Measurements from ENCODE around the gene SLC15A1. TPM values are rescaled to one million over a fixed set of nuclear protein-coding genes. Genes with fewer than 3 reads are reported as not detected.

Gene SLC15A1
- total RNA-seq, 5 donors from 2014 or later (not counting 1 experiment from before 2014, with no cell fraction given), result 0.10 to 0.18 TPM; not detected in 3

DNA sequence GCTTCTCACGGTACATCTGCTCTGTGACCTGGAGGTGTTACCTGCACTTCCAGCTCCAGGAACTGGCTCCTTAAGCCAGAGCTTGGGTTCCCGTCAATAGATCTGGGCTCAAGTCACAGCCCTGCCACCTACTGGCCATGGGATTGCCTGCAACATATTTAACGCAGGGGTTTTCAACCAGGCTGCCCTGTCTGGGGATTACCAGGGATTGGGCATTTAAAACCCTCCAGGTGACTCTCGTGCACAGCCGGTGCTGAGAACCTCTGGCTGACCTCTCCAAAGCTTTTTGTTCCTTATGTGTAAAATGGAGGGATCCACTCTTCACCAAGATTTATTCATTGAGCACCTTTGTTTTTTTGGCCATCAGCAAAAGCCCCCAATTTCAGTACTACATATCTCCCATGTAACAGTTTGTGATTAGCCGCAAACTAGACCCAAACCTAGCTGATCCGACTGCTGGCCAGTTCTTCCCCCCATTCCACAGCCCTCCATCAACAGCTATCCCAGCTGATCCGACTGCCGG is 98.9 kb downstream of the SLC15A1 start:
- 43% methylated on average over 6 of the region's 9 CpGs for WGBS (ENCODE audit: insufficient coverage)
- peak; percentile 83 to 91 (median 88) for ATAC-seq (replicated peaks in 1 of 4)
- peak; percentile 35 to 82 (median 62) for DNase-seq
- Mint-ChIP-seq H3K9me3 (no peaks in the 10 kb centered on the region), H3K4me1 (peaks cover 3 to 6% (median 3%) of the 10 kb centered on the region in 3 donors), H3K27me3 (peaks cover 4% of the 10 kb centered on the region in 2 donors), H3K4me3 (peak overlapping the region in 2 of 3 donors; percentile 44 to 48), H3K36me3 (no peaks in the 10 kb centered on the region), H3K27ac (no peak overlapping the region)
- ChIA-PET POLR2A (interaction anchor here in 1 of 2 donors (0.5 to 0.7 kb wide), 2 partner anchors 12 to 18 kb away, joined by 3 to 6 read pairs; no protein-coding TSS in a partner anchor), CTCF (interaction anchor here (0.5 to 3.4 kb wide), 25 partner anchors 9 to 485 kb away, joined by 3 to 49 read pairs (median 4); no protein-coding TSS in a partner anchor)
- Histone ChIP-seq H3K4me1 (ENCODE audit: control insufficient read depth in 1 of 2, extremely low read depth in 1 of 2, insufficient read depth in 2 of 2, low read length in 2 of 2) (peaks cover 2 to 7% of the 10 kb centered on the region in 2 experiments), H3K4me3 (ENCODE audit: control insufficient read depth in 1 of 2, extremely low read depth in 1 of 2, low read length in 1 of 2) (no peak overlapping the region), H3K27ac (ENCODE audit: low read length) (no peak overlapping the region), H3K27me3 (replicated peaks in 1 of 2; ENCODE audit: control insufficient read depth in 2 of 2, extremely low read depth in 1 of 2, insufficient read depth in 2 of 2, low read length in 1 of 2) (peaks cover 0 to 11% of the 10 kb centered on the region in 2 experiments), H3K36me3 (ENCODE audit: control insufficient read depth in 2 of 2, extremely low read depth in 1 of 2, insufficient read depth in 1 of 2, low read length in 1 of 2) (no peaks in the 10 kb centered on the region), H3K9me3 (no peaks in the 10 kb centered on the region)

- ChIA-PET POLR2A (no interaction called here), CTCF (interaction anchor here (0.5 to 3.4 kb wide), 24 partner anchors 12 to 259 kb away, joined by 3 to 49 read pairs (median 4); no protein-coding TSS in a partner anchor)
- peaks cover 0 to 11% of the 10 kb centered on the region in 2 experiments for H3K27me3 ChIP-seq (replicated peaks in 1 of 2; ENCODE audit: control insufficient read depth in 2 of 2, extremely low read depth in 1 of 2, insufficient read depth in 2 of 2, low read length in 1 of 2)
- H3K4me1 ChIP-seq (ENCODE audit: control insufficient read depth in 1 of 2, extremely low read depth in 1 of 2, insufficient read depth in 2 of 2, low read length in 2 of 2), result peaks cover 2 to 7% of the 10 kb centered on the region in 2 experiments
- H3K27me3 Mint-ChIP-seq, result peaks cover 4% of the 10 kb centered on the region in 2 donors
- H3K27ac ChIP-seq (ENCODE audit: low read length), result no peak overlapping the region
- H3K27ac Mint-ChIP-seq, result no peak overlapping the region
- WGBS (ENCODE audit: insufficient coverage), result 42% methylated on average over 2 of the region's 4 CpGs
- H3K4me3 Mint-ChIP-seq, result peak overlapping the region in 2 of 3 donors; percentile 44 to 48
- H3K4me3 ChIP-seq (ENCODE audit: control insufficient read depth in 1 of 2, extremely low read depth in 1 of 2, low read length in 1 of 2), result no peak overlapping the region
- no peaks in the 10 kb centered on the region for H3K9me3 ChIP-seq
- H3K36me3 Mint-ChIP-seq, result no peaks in the 10 kb centered on the region
- peaks cover 3 to 6% (median 3%) of the 10 kb centered on the region in 3 donors for H3K4me1 Mint-ChIP-seq
- no peaks in the 10 kb centered on the region for H3K9me3 Mint-ChIP-seq
- DNase-seq, result no peak
- H3K36me3 ChIP-seq (ENCODE audit: control insufficient read depth in 2 of 2, extremely low read depth in 1 of 2, insufficient read depth in 1 of 2, low read length in 1 of 2), result no peaks in the 10 kb centered on the region
- ATAC-seq (replicated peaks in 1 of 4), result no peak
These were observed 99.6 kb downstream of the SLC15A1 start for GRCh38 chr13:98652721-98653462.

DNA sequence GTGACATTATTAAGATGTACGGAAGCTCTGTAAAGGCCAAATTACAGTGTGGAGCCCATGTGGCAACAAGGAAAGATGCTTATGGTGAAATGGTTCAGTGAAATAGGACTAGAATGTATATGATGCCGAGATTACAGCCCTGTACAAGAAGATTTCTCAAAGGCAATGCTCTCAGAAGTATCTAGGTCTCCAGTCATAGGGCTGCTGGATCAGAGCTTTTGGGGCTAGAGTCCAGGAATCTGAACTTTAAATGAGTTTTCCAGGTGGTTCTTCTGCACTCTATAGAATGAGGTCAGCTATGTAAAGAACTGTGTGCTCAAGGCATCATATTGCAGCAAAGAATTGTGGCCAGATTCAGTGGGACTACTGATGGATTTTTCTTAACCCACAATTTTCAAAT is 100.2 kb downstream of the SLC15A1 start:
- no peak overlapping the region for H3K27ac ChIP-seq (ENCODE audit: low read length)

DNA sequence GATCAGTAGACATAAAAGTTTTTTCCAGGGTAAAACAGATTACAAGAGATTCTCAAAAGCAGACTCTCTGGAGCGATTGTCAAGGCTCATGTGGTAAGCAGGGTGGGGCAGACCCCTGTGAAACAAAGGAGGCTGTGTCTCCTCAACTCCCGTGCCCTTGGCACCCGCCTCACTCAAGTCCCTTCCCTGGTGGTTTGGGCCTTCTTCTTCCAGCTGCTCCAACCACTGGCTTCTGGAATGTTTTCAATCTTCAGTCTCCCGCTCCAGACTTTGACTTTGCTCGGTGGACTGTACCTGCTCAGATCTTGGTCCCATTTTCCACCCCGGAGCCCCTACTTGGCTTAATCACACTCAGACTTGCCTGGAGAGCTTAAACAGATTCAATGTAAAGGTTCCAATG is 100.7 kb downstream of the SLC15A1 start:
- Histone ChIP-seq H3K36me3 (ENCODE audit: control insufficient read depth in 2 of 2, extremely low read depth in 1 of 2, insufficient read depth in 1 of 2, low read length in 1 of 2) (no peaks in the 10 kb centered on the region), H3K4me1 (ENCODE audit: control insufficient read depth in 1 of 2, extremely low read depth in 1 of 2, insufficient read depth in 2 of 2, low read length in 2 of 2) (peaks cover 2 to 7% of the 10 kb centered on the region in 2 experiments), H3K9me3 (no peaks in the 10 kb centered on the region), H3K27ac (ENCODE audit: low read length) (no peak overlapping the region), H3K27me3 (replicated peaks in 1 of 2; ENCODE audit: control insufficient read depth in 2 of 2, extremely low read depth in 1 of 2, insufficient read depth in 2 of 2, low read length in 1 of 2) (peaks cover 0 to 11% of the 10 kb centered on the region in 2 experiments), H3K4me3 (ENCODE audit: control insufficient read depth in 1 of 2, extremely low read depth in 1 of 2, low read length in 1 of 2) (no peak overlapping the region)
- Mint-ChIP-seq H3K4me1 (peaks cover 3 to 6% (median 3%) of the 10 kb centered on the region in 3 donors), H3K36me3 (no peaks in the 10 kb centered on the region), H3K4me3 (no peak overlapping the region), H3K9me3 (no peaks in the 10 kb centered on the region), H3K27me3 (peaks cover 4% of the 10 kb centered on the region in 2 donors), H3K27ac (no peak overlapping the region)
- DNase-seq (no peak), ATAC-seq (replicated peaks in 1 of 4) (no peak)
- ChIA-PET CTCF (interaction anchor here (2.9 to 3.4 kb wide), 2 partner anchors 206 kb away, joined by 46 to 49 read pairs; no protein-coding TSS in a partner anchor), POLR2A (interaction anchor here in 1 of 2 donors (0.6 kb wide), 1 partner anchor 260 kb away, joined by 16 read pairs; no protein-coding TSS in a partner anchor)
- 98% methylated on average over 5 of the region's 6 CpGs for WGBS (ENCODE audit: insufficient coverage)

More for the DNA sequence above, 100.2 kb downstream of the SLC15A1 start:
- no peaks in the 10 kb centered on the region for H3K36me3 Mint-ChIP-seq
- H3K4me1 Mint-ChIP-seq, result peaks cover 3 to 6% (median 3%) of the 10 kb centered on the region in 3 donors
- ATAC-seq (replicated peaks in 1 of 4), result no peak
- H3K9me3 Mint-ChIP-seq, result no peaks in the 10 kb centered on the region
- Histone ChIP-seq H3K4me1 (ENCODE audit: control insufficient read depth in 1 of 2, extremely low read depth in 1 of 2, insufficient read depth in 2 of 2, low read length in 2 of 2) (peaks cover 2 to 7% of the 10 kb centered on the region in 2 experiments), H3K4me3 (ENCODE audit: control insufficient read depth in 1 of 2, extremely low read depth in 1 of 2, low read length in 1 of 2) (no peak overlapping the region), H3K9me3 (no peaks in the 10 kb centered on the region), H3K36me3 (ENCODE audit: control insufficient read depth in 2 of 2, extremely low read depth in 1 of 2, insufficient read depth in 1 of 2, low read length in 1 of 2) (no peaks in the 10 kb centered on the region), H3K27me3 (replicated peaks in 1 of 2; ENCODE audit: control insufficient read depth in 2 of 2, extremely low read depth in 1 of 2, insufficient read depth in 2 of 2, low read length in 1 of 2) (peaks cover 0 to 11% of the 10 kb centered on the region in 2 experiments)
- ChIA-PET POLR2A (interaction anchor here in 1 of 2 donors (0.6 kb wide), 1 partner anchor 260 kb away, joined by 16 read pairs; no protein-coding TSS in a partner anchor), CTCF (interaction anchor here (0.7 to 3.4 kb wide), 10 partner anchors 14 to 258 kb away, joined by 3 to 49 read pairs (median 4); no protein-coding TSS in a partner anchor)
- no peak overlapping the region for H3K4me3 Mint-ChIP-seq
- 52% methylated on average over 1 of the region's 2 CpGs for WGBS (ENCODE audit: insufficient coverage)
- no peak for DNase-seq
- H3K27ac Mint-ChIP-seq, result no peak overlapping the region
- H3K27me3 Mint-ChIP-seq, result peaks cover 4% of the 10 kb centered on the region in 2 donors

DNA sequence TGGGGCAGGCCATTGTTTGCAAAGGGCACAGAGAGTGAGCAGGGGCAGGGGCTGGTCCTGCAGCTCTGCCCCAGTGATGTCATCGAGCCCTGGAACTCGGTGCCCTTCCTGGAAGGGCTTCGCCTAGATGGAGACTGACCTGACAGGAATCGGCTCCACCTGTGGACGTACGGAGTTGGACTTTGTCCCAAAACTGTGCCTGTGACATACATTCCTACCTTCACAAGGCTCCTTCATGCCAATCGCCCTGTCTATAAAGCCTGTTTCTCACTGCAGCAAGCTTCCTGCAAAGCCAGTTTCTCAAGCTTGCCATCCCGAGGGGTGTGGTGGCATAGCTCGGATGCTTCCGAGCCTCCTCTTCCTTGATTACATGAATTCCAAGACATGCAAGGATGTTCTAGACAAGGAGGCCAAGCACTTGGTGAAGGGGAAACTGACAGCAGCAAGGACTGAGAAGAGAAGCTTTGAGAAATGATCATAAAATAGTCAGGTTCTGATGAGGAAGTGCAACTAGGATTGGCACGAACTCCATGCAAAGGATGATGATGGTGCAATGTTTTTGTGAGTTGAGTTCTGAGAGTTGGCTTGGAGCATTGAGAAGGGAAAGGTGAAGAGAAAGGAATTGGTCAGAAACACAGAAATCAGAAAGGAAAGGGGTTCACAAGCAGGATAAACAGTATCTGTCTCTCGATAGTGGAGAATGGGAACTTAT is 101.9 kb downstream of the SLC15A1 start:
- Mint-ChIP-seq H3K27ac (no peak overlapping the region), H3K27me3 (peaks cover 4% of the 10 kb centered on the region in 2 donors), H3K4me3 (no peak overlapping the region), H3K36me3 (no peaks in the 10 kb centered on the region), H3K9me3 (no peaks in the 10 kb centered on the region), H3K4me1 (peaks cover 3 to 6% (median 3%) of the 10 kb centered on the region in 3 donors)
- CTCF ChIA-PET, result interaction anchor here (0.7 to 1.0 kb wide), 3 partner anchors 95 to 205 kb away, joined by 4 to 7 read pairs (median 4); no protein-coding TSS in a partner anchor
- Histone ChIP-seq H3K36me3 (ENCODE audit: control insufficient read depth in 2 of 2, extremely low read depth in 1 of 2, insufficient read depth in 1 of 2, low read length in 1 of 2) (no peaks in the 10 kb centered on the region), H3K27ac (ENCODE audit: low read length) (no peak overlapping the region), H3K27me3 (replicated peaks in 1 of 2; ENCODE audit: control insufficient read depth in 2 of 2, extremely low read depth in 1 of 2, insufficient read depth in 2 of 2, low read length in 1 of 2) (peaks cover 0 to 11% of the 10 kb centered on the region in 2 experiments), H3K4me1 (ENCODE audit: control insufficient read depth in 1 of 2, extremely low read depth in 1 of 2, insufficient read depth in 2 of 2, low read length in 2 of 2) (peaks cover 2 to 7% of the 10 kb centered on the region in 2 experiments), H3K9me3 (no peaks in the 10 kb centered on the region), H3K4me3 (ENCODE audit: control insufficient read depth in 1 of 2, extremely low read depth in 1 of 2, low read length in 1 of 2) (no peak overlapping the region)
- DNase-seq, result no peak
- POLR2A ChIA-PET, result no interaction called here
- no peak for ATAC-seq (replicated peaks in 1 of 4)
- WGBS (ENCODE audit: insufficient coverage), result 83% methylated on average over 9 of the region's 12 CpGs

- H3K27me3 ChIP-seq (replicated peaks in 1 of 2; ENCODE audit: control insufficient read depth in 2 of 2, extremely low read depth in 1 of 2, insufficient read depth in 2 of 2, low read length in 1 of 2), result peaks cover 0 to 14% of the 10 kb centered on the region in 2 experiments
- ChIA-PET CTCF (interaction anchor here (0.8 to 1.0 kb wide), 2 partner anchors 204 kb away, joined by 4 read pairs; no protein-coding TSS in a partner anchor), POLR2A (no interaction called here)
- DNase-seq (no peak), ATAC-seq (replicated peaks in 1 of 4) (no peak)
- H3K36me3 ChIP-seq (ENCODE audit: control insufficient read depth in 2 of 2, extremely low read depth in 1 of 2, insufficient read depth in 1 of 2, low read length in 1 of 2), result no peaks in the 10 kb centered on the region
- no peak overlapping the region for H3K4me3 Mint-ChIP-seq
- no peaks in the 10 kb centered on the region for H3K9me3 Mint-ChIP-seq
- no peak overlapping the region for H3K27ac Mint-ChIP-seq
- H3K27me3 Mint-ChIP-seq, result peaks cover 4 to 6% of the 10 kb centered on the region in 2 donors
- H3K4me1 ChIP-seq (ENCODE audit: control insufficient read depth in 1 of 2, extremely low read depth in 1 of 2, insufficient read depth in 2 of 2, low read length in 2 of 2), result peaks cover 2 to 7% of the 10 kb centered on the region in 2 experiments
- H3K4me1 Mint-ChIP-seq, result peaks cover 3 to 6% (median 3%) of the 10 kb centered on the region in 3 donors
- 73% methylated on average over 6 of the region's 7 CpGs for WGBS (ENCODE audit: insufficient coverage)
- no peak overlapping the region for H3K4me3 ChIP-seq (ENCODE audit: control insufficient read depth in 1 of 2, extremely low read depth in 1 of 2, low read length in 1 of 2)
- H3K27ac ChIP-seq (ENCODE audit: low read length), result no peak overlapping the region
- H3K9me3 ChIP-seq, result no peaks in the 10 kb centered on the region
- no peaks in the 10 kb centered on the region for H3K36me3 Mint-ChIP-seq
These were observed 102.6 kb downstream of the SLC15A1 start for GRCh38 chr13:98649861-98650260.

Measured in T-cell (primary cell).